ENCODE data around the gene NR2E1. TPM values are rescaled to one million over a fixed set of nuclear protein-coding genes. Genes with fewer than 3 reads are reported as not detected.

NR2E1 gene
- total RNA-seq, 6 experiments from 2014 or later = not detected

- intact Hi-C loops (cut with DNase I) = no loop called here
- Histone ChIP-seq H3K27ac (no peak overlapping the region), H3K4me1 (peaks cover 0 to 14% (median 0%) of the 10 kb centered on the region in 4 donors), H3K9me3 (no peaks in the 10 kb centered on the region), H3K27me3 (peaks cover 18 to 59% of the 10 kb centered on the region in 2 donors), H3K4me3 (no peak overlapping the region), H3K36me3 (no peaks in the 10 kb centered on the region)
- no peak for ATAC-seq
- TF ChIP-seq POLR2A (IDR thresholded peaks at IDR 0.05) (no peak), CTCF (IDR thresholded peaks at IDR 0.05) (no peak)
- 5% methylated on average over 33 of the region's 41 CpGs for WGBS (ENCODE audit: insufficient coverage, low coverage, low lambda C conversion rate, missing lambda C conversion rate)
- DNase-seq = no peak
These were observed 1.9 kb upstream of the NR2E1 start for GRCh38 chr6:108163644-108164542.

- no peak for TF ChIP-seq CTCF (IDR thresholded peaks at IDR 0.05)
- TF ChIP-seq POLR2A (IDR thresholded peaks at IDR 0.05) = no peak
- H3K4me3 ChIP-seq = no peak overlapping the region
- no peak for DNase-seq
- intact Hi-C loops (cut with DNase I) = no loop called here
- 4% methylated on average over 13 of the region's 17 CpGs for WGBS (ENCODE audit: insufficient coverage, low coverage, low lambda C conversion rate, missing lambda C conversion rate)
- no peak for ATAC-seq
- peaks cover 17 to 54% of the 10 kb centered on the region in 2 donors for H3K27me3 ChIP-seq
- H3K27ac ChIP-seq = no peak overlapping the region
- H3K9me3 ChIP-seq = no peaks in the 10 kb centered on the region
- H3K4me1 ChIP-seq = peaks cover 0 to 20% (median 0%) of the 10 kb centered on the region in 4 donors
- H3K36me3 ChIP-seq = no peaks in the 10 kb centered on the region
These were observed 1.3 kb upstream of the NR2E1 start for GRCh38 chr6:108164543-108164814.

GRCh38 chr6:108164815-108165706 is 761 bp upstream of the NR2E1 start:
- H3K4me1 ChIP-seq = peaks cover 0 to 21% (median 0%) of the 10 kb centered on the region in 4 donors
- ATAC-seq = no peak
- peaks cover 17 to 54% of the 10 kb centered on the region in 2 donors for H3K27me3 ChIP-seq
- 16% methylated on average over 23 of the region's 69 CpGs for WGBS (ENCODE audit: insufficient coverage, low coverage, low lambda C conversion rate, missing lambda C conversion rate)
- H3K4me3 ChIP-seq = no peak overlapping the region
- TF ChIP-seq CTCF (IDR thresholded peaks at IDR 0.05) (no peak), POLR2A (IDR thresholded peaks at IDR 0.05) (no peak)
- H3K36me3 ChIP-seq = no peaks in the 10 kb centered on the region
- H3K9me3 ChIP-seq = no peaks in the 10 kb centered on the region
- intact Hi-C loops (cut with DNase I) = no loop called here
- no peak for DNase-seq
- H3K27ac ChIP-seq = no peak overlapping the region

GRCh38 chr6:108166664-108167448 is 1.0 kb downstream of the NR2E1 start:
- H3K4me3 ChIP-seq = no peak overlapping the region
- WGBS (ENCODE audit: insufficient coverage, low coverage, low lambda C conversion rate, missing lambda C conversion rate) = 9% methylated on average over 22 of the region's 58 CpGs
- H3K27me3 ChIP-seq = peaks cover 17 to 50% of the 10 kb centered on the region in 2 donors
- DNase-seq (no peak), ATAC-seq (no peak)
- H3K9me3 ChIP-seq = no peaks in the 10 kb centered on the region
- TF ChIP-seq POLR2A (IDR thresholded peaks at IDR 0.05) = no peak
- no peak for TF ChIP-seq CTCF (IDR thresholded peaks at IDR 0.05)
- intact Hi-C loops (cut with DNase I) = no loop called here
- no peaks in the 10 kb centered on the region for H3K36me3 ChIP-seq
- no peak overlapping the region for H3K27ac ChIP-seq
- peaks cover 0 to 21% (median 0%) of the 10 kb centered on the region in 4 donors for H3K4me1 ChIP-seq
